HepG2 (cell line): ENCODE data around the gene RPL11. TPM values are rescaled to one million over a fixed set of nuclear protein-coding genes. Genes with fewer than 3 reads are reported as not detected.

Source experiments
- ATAC-seq: fragments of 200-7000 bp; cut with Tn5 transposase; 3 replicates; pipeline ENCODE4 v1.9.1; 2020; ENCODE audit warnings: mild to moderate bottlenecking, moderate library complexity
- BruUV-seq: library from RNA; stranded (reverse); fragments of 400-500 nt; replicated peaks from 2 replicates; lab custom pipeline; 2021; lab: Mats Ljungman, UMichigan
- CTCF ChIA-PET: fragments of 300-600 bp; formaldehyde crosslinking; extraction: SDS; loops from one replicate; lab custom pipeline; 2021; ENCODE audit warnings: low total read pairs, inconsistent platforms, low intra/inter-chr PET ratio; lab: Yijun Ruan, JAX
- POLR2A ChIA-PET: fragments of 350-600 bp; sonication (Branson Sonifier 250); formaldehyde crosslinking; loops from one replicate; lab custom pipeline; 2020; ENCODE audit warnings: antibody characterized with exemption, inconsistent platforms; lab: Yijun Ruan, JAX
- DNase-seq: peaks from one replicate; pipeline ENCODE4 v3.0.0-alpha.2; 2015; ENCODE audit warnings: low spot score
- FAIRE-seq: peaks from 3 replicates; lab custom pipeline; 2011; peaks lifted over from hg19 to GRCh38; lab: Jason Lieb, UNC
- H2AFZ ChIP-seq: one replicate; pipeline ENCODE4 v1.6.1; 2011; ENCODE audit warnings: low read length, inconsistent platforms
- H3K27ac ChIP-seq: fragments of 300-600 bp; 3 replicates; pipeline ENCODE4 v1.8.0; 2011; ENCODE audit warnings: mixed run types, mild to moderate bottlenecking, mixed read lengths, low read length, inconsistent platforms; ENCODE audit not compliant: insufficient read depth; ENCODE audit errors: extremely low read length
- H3K27me3 ChIP-seq, 2 experiments: fragments of 200-600 bp in 1 of 2; 2 replicates in 1 of 2; 3 replicates in 1 of 2; pipeline versions ENCODE4 v1.6.0 to v1.8.0; 2011; ENCODE audit warnings: low read length in 2 of 2, mild to moderate bottlenecking in 2 of 2, moderate library complexity in 2 of 2, inconsistent platforms in 1 of 2; ENCODE audit not compliant: insufficient read depth in 2 of 2, control insufficient read depth in 1 of 2
- H3K36me3 ChIP-seq, 2 experiments: fragments of 200-600 bp in 1 of 2; replicated peaks in 1 of 2; 2 replicates in 1 of 2; 3 replicates in 1 of 2; pipeline versions ENCODE4 v1.5.1 to v1.8.0; 2011; ENCODE audit warnings: low read length in 2 of 2, inconsistent platforms in 1 of 2; ENCODE audit not compliant: insufficient read depth in 2 of 2, control insufficient read depth in 1 of 2
- H3K4me1 ChIP-seq: 2 replicates; pipeline ENCODE4 v1.5.1; 2012; ENCODE audit warnings: low read length, inconsistent platforms; ENCODE audit not compliant: insufficient read depth
- H3K4me2 ChIP-seq: 2 replicates; pipeline ENCODE4 v1.6.0; 2011; ENCODE audit warnings: low read depth, low read length, inconsistent platforms
- H3K4me3 ChIP-seq, 3 experiments: fragments of 200-600 bp in 1 of 3; sonication (generic), shearing (Covaris generic) in 1 of 3; replicated peaks in 1 of 3; 2 replicates each; pipeline ENCODE4 v1.5.1; 2011 to 2016; ENCODE audit warnings: low read length in 3 of 3, inconsistent platforms in 2 of 3, low read depth in 2 of 3, mild to moderate bottlenecking in 2 of 3, control low read depth in 1 of 3, mixed read lengths in 1 of 3; ENCODE audit not compliant: insufficient read depth in 1 of 3
- H3K79me2 ChIP-seq: one replicate; pipeline ENCODE4 v1.6.1; 2011; ENCODE audit warnings: low read length, inconsistent platforms; ENCODE audit not compliant: insufficient read depth
- H3K9ac ChIP-seq: 2 replicates; pipeline ENCODE4 v1.6.0; 2011; ENCODE audit warnings: mild to moderate bottlenecking, low read depth, low read length, inconsistent platforms; ENCODE audit not compliant: insufficient read depth
- H3K9me3 ChIP-seq: 2 replicates; pipeline ENCODE4 v1.5.1; 2012; ENCODE audit warnings: mild to moderate bottlenecking, low read length
- H4K20me1 ChIP-seq: 2 replicates; pipeline ENCODE4 v1.6.0; 2011; ENCODE audit warnings: inconsistent platforms, mild to moderate bottlenecking, low read length, moderate library complexity; ENCODE audit not compliant: insufficient read depth
- CCDC6 ChIP-seq: sonication (generic); formaldehyde crosslinking; IDR thresholded peaks from 2 replicates; pipeline ENCODE4 v1.8.1; 2022; ENCODE audit warnings: mild to moderate bottlenecking, missing genetic modification reagents, moderate library complexity
- CEBPB ChIP-seq: IDR thresholded peaks from 2 replicates; pipeline ENCODE4 v1.6.1; 2011; ENCODE audit warnings: low read depth, low read length, improper control_type of control experiment, borderline replicate concordance
- SIN3A ChIP-seq: IDR thresholded peaks from 2 replicates; pipeline ENCODE4 v1.6.1; 2011; ENCODE audit warnings: low read depth, mild to moderate bottlenecking, control low read depth, low read length, borderline replicate concordance
- SNAI1 ChIP-seq: sonication (generic); formaldehyde crosslinking; IDR thresholded peaks from 2 replicates; pipeline ENCODE4 v1.5.0; 2020; ENCODE audit warnings: mild to moderate bottlenecking, missing genetic modification reagents, borderline replicate concordance
- SRF ChIP-seq: IDR thresholded peaks from 2 replicates; pipeline ENCODE4 v1.6.1; 2011; ENCODE audit warnings: mild to moderate bottlenecking, low read depth, low read length, moderate library complexity
- ZBTB3 ChIP-seq: sonication (generic); formaldehyde crosslinking; IDR thresholded peaks from 2 replicates; pipeline ENCODE4 v1.4.0; 2020; ENCODE audit warnings: low read depth, mild to moderate bottlenecking, moderate library complexity, missing genetic modification reagents, borderline replicate concordance
- ZC3H4 ChIP-seq: sonication (generic); formaldehyde crosslinking; IDR thresholded peaks from 2 replicates; pipeline ENCODE4 v1.4.0; 2020; ENCODE audit warnings: missing genetic modification reagents, borderline replicate concordance
- ZNF225 ChIP-seq: sonication (generic); formaldehyde crosslinking; IDR thresholded peaks from 2 replicates; pipeline ENCODE4 v1.4.0; 2020; ENCODE audit warnings: mild to moderate bottlenecking, missing genetic modification reagents
- ZNF256 ChIP-seq: sonication (generic); formaldehyde crosslinking; conservative IDR thresholded peaks from 2 replicates; pipeline ENCODE4 v1.4.0; 2020; ENCODE audit warnings: missing genetic modification reagents
- ZNF577 ChIP-seq: sonication (generic); formaldehyde crosslinking; IDR thresholded peaks from 2 replicates; pipeline ENCODE4 v1.4.0; 2020; ENCODE audit warnings: mild to moderate bottlenecking, low read depth, missing genetic modification reagents, borderline replicate concordance
- ZNF615 ChIP-seq: sonication (generic); formaldehyde crosslinking; IDR thresholded peaks from 2 replicates; pipeline ENCODE4 v1.5.0; 2020; ENCODE audit warnings: mild to moderate bottlenecking, missing genetic modification reagents, borderline replicate concordance
- ZNF713 ChIP-seq: sonication (generic); formaldehyde crosslinking; IDR thresholded peaks from 2 replicates; pipeline ENCODE4 v1.4.0; 2020; ENCODE audit warnings: mild to moderate bottlenecking, missing genetic modification reagents
- WGBS: methylation state at CpG from one replicate; pipeline ENCODE4 v1.1.6; 2017; ENCODE audit warnings: low lambda C conversion rate; 5-methylcytosine and 5-hydroxymethylcytosine counted together
- in situ Hi-C: cut with HindIII; loops from 2 replicates; pipeline ENCODE4 v1.10.0; 2017; ENCODE audit warnings: low pct_unique_long_range_greater_than_20kb; ENCODE audit not compliant: extremely low pct_ligation_motif_present
- intact Hi-C: fragments of 100-400 bp; cut with micrococcal nuclease; formaldehyde crosslinking; loops from one replicate; pipeline ENCODE4 v1.10.0; 2022; ENCODE audit not compliant: unreplicated experiment
- polyA plus RNA-seq, 8 experiments: library from polyadenylated mRNA; depleted of rRNA in 3 of 8; stranded (reverse) in 7 of 8; unstranded in 1 of 8; fragments of >200 nt; fragmentation: Illumina TruSeq in 4 of 8; extraction: Trizol in 4 of 8; gene quantifications; 2 replicates each; pipeline versions ENCODE4 v1.2.1 to v1.2.3, GENCODE V29; 2011 to 2016; ENCODE audit warnings: low read depth in 4 of 8, missing spikeins in 1 of 8, mixed read lengths in 1 of 8; ENCODE audit not compliant: insufficient read depth in 1 of 8
- total RNA-seq, 5 experiments: library from RNA; depleted of rRNA; stranded (reverse); fragments of >200 nt; fragmentation: Illumina TruSeq; extraction: Trizol; gene quantifications; 2 replicates each; pipeline ENCODE4 v1.2.3, GENCODE V29; 2016; ENCODE audit warnings: low read depth in 1 of 5
- TF ChIP-seq, protein P1 (sequence below), 2 experiments: sonication (generic) in 1 of 2; formaldehyde crosslinking in 1 of 2; IDR thresholded peaks; 2 replicates each; pipeline versions ENCODE4 v1.4.0 to v1.6.1; 2016 to 2020; ENCODE audit warnings: borderline replicate concordance in 1 of 2, low read depth in 1 of 2, mild to moderate bottlenecking in 1 of 2, missing genetic modification reagents in 1 of 2

The RPL11 gene
- total and polyA plus RNA-seq, 2 of the 13 experiments (the other 11 are each of a cell fraction or from before 2014, with no cell fraction given): 1,682 to 2,010 TPM

DNA sequence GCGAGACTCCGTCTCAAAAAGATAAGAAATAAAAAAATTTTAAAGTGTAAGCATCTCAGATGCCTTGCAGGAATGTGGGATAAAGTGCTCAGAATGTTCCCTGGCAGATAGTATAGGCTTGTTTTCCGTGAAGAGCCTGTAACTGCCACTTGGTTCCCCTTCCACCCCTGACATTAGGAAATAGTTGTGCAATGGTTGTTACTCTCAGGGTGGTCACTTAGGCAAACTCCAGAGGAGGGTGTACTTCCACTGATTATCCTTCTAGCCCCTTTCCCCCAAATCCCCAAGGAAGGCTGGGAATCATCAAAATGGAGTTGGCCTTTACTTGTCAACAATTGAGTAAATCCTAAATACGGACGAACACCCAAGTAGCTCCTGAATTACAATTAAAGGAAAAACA is 10.4 kb downstream of the RPL11 start:
- no peak overlapping the region for H3K9ac ChIP-seq
- ChIA-PET CTCF (no interaction called here), POLR2A (interaction anchor here (3.3 kb wide), 1 partner anchor 10 kb away, joined by 26 read pairs; the partner anchor contains the start of gene RPL11)
- WGBS: 94% methylated on average over 5 of the region's 5 CpGs
- no peak for DNase-seq
- H3K36me3 ChIP-seq: peaks cover 13 to 52% of the 10 kb centered on the region in 2 experiments
- no peaks in the 10 kb centered on the region for H3K27me3 ChIP-seq
- BruUV-seq: no TSS peak
- no peak overlapping the region for H3K4me3 ChIP-seq
- no peak overlapping the region for H3K27ac ChIP-seq
- intact Hi-C loops: no loop called here
- TF ChIP-seq ZNF577 (CRISPR knock-in tag) (no peak), CEBPB (peak; percentile 61), ZBTB3 (CRISPR knock-in tag) (no peak)
- H3K9me3 ChIP-seq: no peaks in the 10 kb centered on the region
- in situ Hi-C loops: no loop called here
- peaks cover 34% of the 10 kb centered on the region for H3K4me1 ChIP-seq
- peaks cover 36% of the 10 kb centered on the region for H4K20me1 ChIP-seq
- no peak for FAIRE-seq
- no peak for ATAC-seq
- no peak overlapping the region for H2AFZ ChIP-seq
- no peak overlapping the region for H3K4me2 ChIP-seq
- peaks cover 30% of the 10 kb centered on the region for H3K79me2 ChIP-seq

DNA sequence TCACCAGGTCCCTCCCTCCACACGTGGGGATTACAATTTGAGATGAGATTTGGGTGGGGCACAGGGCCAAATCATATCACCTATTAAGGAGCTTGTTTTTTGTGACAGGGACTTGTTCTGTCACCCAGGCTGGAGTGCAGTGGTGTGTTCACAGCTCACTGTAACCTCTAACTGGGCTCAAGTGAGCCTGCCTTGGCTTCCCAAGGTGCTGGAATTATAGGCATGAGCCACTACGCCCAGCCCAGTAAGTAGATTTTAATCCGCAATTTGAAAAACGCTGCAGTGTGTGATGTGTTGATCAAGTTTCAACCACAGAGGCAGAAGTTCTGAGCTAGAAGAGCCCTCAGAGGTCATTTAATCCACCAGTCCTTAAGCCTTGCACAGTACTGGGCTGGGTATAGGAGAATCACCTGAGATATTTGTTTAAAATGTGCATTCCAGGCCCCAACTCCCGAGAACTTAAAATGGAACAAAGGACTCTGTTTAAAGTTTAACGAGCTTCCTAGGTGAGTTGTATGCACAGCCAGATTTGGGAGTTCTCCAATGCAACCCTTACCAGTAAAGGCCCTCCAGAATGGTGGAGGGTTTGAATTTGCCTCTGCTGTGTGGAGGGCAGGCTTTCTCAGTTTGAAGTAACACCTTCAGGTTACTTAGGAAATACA is 13.4 kb downstream of the RPL11 start:
- intact Hi-C loops (no loop called here), in situ Hi-C loops (no loop called here)
- ChIA-PET CTCF (no interaction called here), POLR2A (interaction anchor here (1.0 to 2.2 kb wide), 3 partner anchors 8 to 121 kb away, joined by 4 to 9 read pairs (median 5); partner anchors contain the start of genes HMGCL and RPL11)
- peaks cover 9% of the 10 kb centered on the region for H3K79me2 ChIP-seq
- DNase-seq (peak; percentile 56), FAIRE-seq (peak; percentile 88), ATAC-seq (peak; percentile 73)
- WGBS: 29% methylated on average over 6 of the region's 6 CpGs
- no peak overlapping the region for H2AFZ ChIP-seq
- peaks cover 5 to 25% of the 10 kb centered on the region in 2 experiments; a peak in 4 of 5 replicates for H3K36me3 ChIP-seq
- no peaks in the 10 kb centered on the region for H3K27me3 ChIP-seq
- no TSS peak for BruUV-seq
- peaks cover 17% of the 10 kb centered on the region for H4K20me1 ChIP-seq
- peak overlapping the region; percentile 19; the same call in 1 of the 2 replicates for H3K4me2 ChIP-seq
- H3K4me3 ChIP-seq: no peak overlapping the region
- H3K27ac ChIP-seq: peak overlapping the region; percentile 22
- peaks cover 25% of the 10 kb centered on the region for H3K4me1 ChIP-seq
- H3K9me3 ChIP-seq: no peaks in the 10 kb centered on the region
- H3K9ac ChIP-seq: peak overlapping the region; percentile 19; the same call in 1 of the 2 replicates
- TF ChIP-seq CCDC6 (CRISPR knock-in tag): no peak
- no peak for TF ChIP-seq SIN3A
- TF ChIP-seq ZNF615 (CRISPR knock-in tag): no peak
- no peak for TF ChIP-seq SRF
- TF ChIP-seq ZNF256: no peak
- TF ChIP-seq ZNF713 (CRISPR knock-in tag): no peak
- no peak for TF ChIP-seq SNAI1 (CRISPR knock-in tag)
- no peak for TF ChIP-seq ZC3H4 (CRISPR knock-in tag)
- TF ChIP-seq, protein P1, sequence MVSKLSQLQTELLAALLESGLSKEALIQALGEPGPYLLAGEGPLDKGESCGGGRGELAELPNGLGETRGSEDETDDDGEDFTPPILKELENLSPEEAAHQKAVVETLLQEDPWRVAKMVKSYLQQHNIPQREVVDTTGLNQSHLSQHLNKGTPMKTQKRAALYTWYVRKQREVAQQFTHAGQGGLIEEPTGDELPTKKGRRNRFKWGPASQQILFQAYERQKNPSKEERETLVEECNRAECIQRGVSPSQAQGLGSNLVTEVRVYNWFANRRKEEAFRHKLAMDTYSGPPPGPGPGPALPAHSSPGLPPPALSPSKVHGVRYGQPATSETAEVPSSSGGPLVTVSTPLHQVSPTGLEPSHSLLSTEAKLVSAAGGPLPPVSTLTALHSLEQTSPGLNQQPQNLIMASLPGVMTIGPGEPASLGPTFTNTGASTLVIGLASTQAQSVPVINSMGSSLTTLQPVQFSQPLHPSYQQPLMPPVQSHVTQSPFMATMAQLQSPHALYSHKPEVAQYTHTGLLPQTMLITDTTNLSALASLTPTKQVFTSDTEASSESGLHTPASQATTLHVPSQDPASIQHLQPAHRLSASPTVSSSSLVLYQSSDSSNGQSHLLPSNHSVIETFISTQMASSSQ (IDR thresholded peaks at IDR 0.05; ENCODE audit: low read depth): peak; percentile 63; the same call in 1 of the 2 replicates
- TF ChIP-seq, protein P1 (CRISPR knock-in tag; IDR thresholded peaks at IDR 0.05; ENCODE audit: borderline replicate concordance): peak; percentile 47; the same call in 1 of the 2 replicates
- TF ChIP-seq ZNF225 (CRISPR knock-in tag): no peak
